Measurements from ENCODE around the gene SPDYE5.
"Not testable (repeated sequence)": the region's sequence is repeated elsewhere in the genome, so short reads cannot be mapped to it uniquely, and the experiment has no call there.

- TF ChIP-seq POLR2AphosphoS5 (IDR thresholded peaks at IDR 0.05; ENCODE audit: insufficient read depth in 1 of 2, low read depth in 1 of 2); CTCF (IDR thresholded peaks at IDR 0.05): not testable (repeated sequence)
Observed at GRCh38 chr7:75470166-75470565, 22.0 kb upstream of the SPDYE5 start.
